ENCODE measurements around the gene IFNLR1.

IFNLR1 gene

DNA sequence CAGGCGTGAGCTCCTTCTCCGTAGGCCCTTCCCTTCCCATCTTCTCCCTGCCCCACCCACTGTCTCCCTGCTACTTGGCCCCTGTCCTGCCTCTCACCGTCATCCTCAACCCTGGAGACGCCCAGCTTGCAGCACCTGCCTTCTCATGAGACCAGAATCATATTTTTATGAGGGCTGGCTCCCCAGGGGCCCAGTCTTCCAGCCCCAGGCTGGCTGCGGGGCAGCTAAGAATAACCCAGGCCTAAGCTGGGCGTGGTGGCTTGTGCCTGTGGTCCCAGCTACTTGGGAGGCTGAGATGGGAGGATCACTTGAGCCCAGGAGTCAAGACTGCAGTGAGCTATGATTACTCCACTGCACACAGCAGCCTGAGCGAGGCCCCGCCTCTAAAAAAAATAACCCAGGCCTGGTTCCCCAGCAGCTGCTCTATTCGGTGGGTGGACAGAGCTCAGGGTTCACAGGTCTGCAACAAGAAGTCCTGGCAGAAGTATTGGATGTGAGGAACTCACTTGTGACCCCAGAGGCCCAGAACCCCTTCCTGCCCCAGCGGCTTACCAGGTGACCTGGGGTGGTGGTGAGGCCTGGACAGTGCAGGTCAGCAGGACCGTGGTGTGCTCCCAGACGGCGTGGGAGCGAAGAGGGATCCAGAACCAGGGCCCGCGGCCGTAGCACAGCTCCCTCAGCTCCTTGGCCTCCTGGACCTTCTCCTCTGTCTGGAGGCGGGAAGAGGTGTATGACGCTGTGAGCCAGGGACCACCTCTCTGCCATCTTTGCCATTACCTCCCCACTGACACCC, 81.5 kb downstream of the IFNLR1 start:
- TF ChIP-seq CTCF (IDR thresholded peaks at IDR 0.05; ENCODE audit: low read depth, low read length): no peak
- no peak overlapping the region for H3K4me3 ChIP-seq (replicated peaks in 1 of 2; ENCODE audit: low read depth in 2 of 2, low read length in 2 of 2)
- no peak for DNase-seq (ENCODE audit: low read depth in 2 of 2)

DNA sequence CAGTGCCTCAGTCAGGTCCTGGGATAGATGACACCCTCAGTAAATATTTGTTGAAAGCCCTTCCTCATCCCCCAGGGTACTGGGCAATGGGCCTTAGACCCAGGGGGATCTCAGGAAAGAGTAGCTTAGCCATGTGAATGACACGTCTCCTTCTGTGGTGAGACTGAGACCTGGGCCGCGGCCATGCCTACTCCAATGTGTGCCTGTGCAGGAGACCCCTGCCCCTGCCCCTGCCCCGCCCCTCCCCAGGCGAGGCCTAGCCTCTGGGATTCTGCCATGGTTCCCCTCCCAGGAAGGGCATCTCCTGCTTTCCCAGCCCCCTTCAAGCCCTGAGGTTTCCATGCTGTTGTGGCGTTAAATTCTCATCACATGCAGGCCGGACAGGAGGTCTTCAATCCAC, 82.2 kb downstream of the IFNLR1 start:
- no peak for TF ChIP-seq CTCF (IDR thresholded peaks at IDR 0.05; ENCODE audit: low read depth, low read length)
- H3K4me3 ChIP-seq (replicated peaks in 1 of 2; ENCODE audit: low read depth in 2 of 2, low read length in 2 of 2): no peak overlapping the region
- DNase-seq (ENCODE audit: low read depth in 2 of 2): no peak

Data from cardiac fibroblast (primary cell).